GM21381 (cell line): ENCODE data around the gene KLHL41.

Experiments used
- ATAC-seq: cut with Tn5 transposase; IDR thresholded peaks from one replicate; pipeline ENCODE4 v1.9.1; 2021; ENCODE audit warnings: mild to moderate bottlenecking, moderate library complexity; ENCODE audit not compliant: unreplicated experiment

The KLHL41 gene

GRCh38 chr2:169509298-169509885 lies at the start of gene KLHL41:
Gene KLHL41, plus strand, starts transcription at chr2:169509702. Its CDS starts 77 bp downstream, at chr2:169509779.
- ATAC-seq: no peak

GRCh38 chr2:169461143-169461542 lies 48.4 kb upstream of the KLHL41 start:
- ATAC-seq: no peak

DNA sequence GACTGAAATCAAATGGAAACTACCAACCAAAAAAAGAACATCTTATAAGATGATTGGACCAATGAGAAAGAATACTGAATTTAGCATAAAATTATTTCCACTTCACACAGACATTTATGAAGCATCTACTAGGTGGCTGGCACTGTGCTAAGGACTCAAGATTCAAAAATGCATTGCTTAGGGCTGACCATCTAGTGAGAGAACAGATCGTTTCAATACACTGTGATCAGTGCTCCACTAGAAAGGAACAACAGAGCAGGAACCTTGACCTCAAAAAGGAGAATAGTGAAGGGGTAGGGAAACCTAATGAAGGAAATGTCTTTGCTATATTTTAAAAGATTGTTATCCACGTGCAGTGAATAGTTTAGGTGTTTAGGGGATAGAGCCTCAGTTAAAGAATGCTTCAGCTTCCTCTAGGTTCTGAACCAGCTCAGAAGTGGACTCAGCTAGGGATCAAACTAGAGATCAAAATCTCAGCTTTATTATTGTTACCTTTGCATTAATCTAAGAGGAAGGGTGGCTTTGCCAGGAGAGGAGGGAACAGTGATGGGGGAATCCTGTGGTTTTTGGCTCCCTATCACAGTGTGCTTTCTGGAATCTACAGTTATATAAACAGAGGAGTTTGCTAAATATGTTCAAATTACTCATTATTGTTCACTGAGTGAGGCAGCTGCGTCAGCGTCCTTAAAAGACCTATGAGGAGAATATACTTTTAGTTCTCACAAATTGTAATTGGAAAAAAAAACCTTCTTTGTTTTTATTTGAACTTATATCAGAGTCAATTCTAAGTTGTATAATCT lies 46.4 kb upstream of the KLHL41 start:
- ATAC-seq: no peak

- no peak for ATAC-seq
Observed at GRCh38 chr2:169464466-169464865, 45.0 kb upstream of the KLHL41 start.

- ATAC-seq: no peak
Observed at GRCh38 chr2:169464882-169465281, 44.6 kb upstream of the KLHL41 start.

- ATAC-seq: no peak
Observed at GRCh38 chr2:169468841-169469240, 40.7 kb upstream of the KLHL41 start.

- ATAC-seq: no peak
Observed at GRCh38 chr2:169469952-169470572, 39.4 kb upstream of the KLHL41 start.

- no peak for ATAC-seq
Observed at GRCh38 chr2:169472249-169472648, 37.3 kb upstream of the KLHL41 start.

- ATAC-seq: no peak
Observed at GRCh38 chr2:169476459-169476858, 33.0 kb upstream of the KLHL41 start.

DNA sequence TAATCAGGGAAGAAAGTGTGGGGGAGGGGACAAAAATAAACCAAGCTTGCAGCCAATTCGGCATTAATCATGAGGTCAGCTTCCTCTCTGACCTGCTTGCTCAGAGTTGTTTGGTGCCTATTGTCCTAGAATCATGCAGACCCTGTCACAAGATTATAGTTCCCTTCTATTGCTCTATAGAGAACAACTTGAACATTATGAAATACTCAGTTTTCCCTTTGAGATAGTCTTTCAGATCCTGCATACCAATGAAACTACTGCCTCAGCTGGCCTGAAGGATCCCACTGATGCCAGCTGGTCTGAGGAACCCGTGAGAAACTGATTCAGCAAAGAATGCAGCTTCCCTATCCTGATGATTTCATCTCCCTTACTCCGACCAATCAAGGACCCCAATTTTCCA lies 31.2 kb upstream of the KLHL41 start:
- ATAC-seq: no peak

DNA sequence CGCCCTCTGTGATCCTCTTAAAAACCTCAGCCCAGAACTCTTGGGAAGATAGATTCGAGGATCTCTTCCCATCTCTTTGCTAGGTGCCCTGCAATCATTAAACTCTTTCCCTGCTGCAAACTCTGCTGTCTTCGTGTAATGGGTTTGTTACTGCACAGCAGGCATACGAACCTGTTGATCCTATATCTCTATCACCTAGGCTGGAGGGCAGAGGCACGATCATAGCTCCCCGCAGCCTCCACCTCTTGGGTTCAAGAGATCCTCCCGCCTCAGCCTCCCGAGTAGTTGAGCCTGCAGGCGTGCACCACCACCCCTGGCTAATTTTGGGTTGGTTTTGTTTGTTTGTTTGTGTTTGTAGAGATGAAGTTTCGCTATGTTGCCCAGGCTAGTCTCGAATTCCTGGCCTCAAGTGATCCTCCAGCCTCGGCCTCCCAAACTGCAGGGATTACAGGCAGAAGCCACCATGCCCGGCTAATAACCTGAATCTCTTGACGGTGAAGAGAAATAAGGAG lies 30.7 kb upstream of the KLHL41 start:
- no peak for ATAC-seq

- peak; percentile 93 for ATAC-seq
Observed at GRCh38 chr2:169479257-169480078, 30.0 kb upstream of the KLHL41 start, which contains the start of gene BBS5. Gene BBS5, plus strand, starts transcription at chr2:169479494. Its CDS starts 60 bp downstream, at chr2:169479554.

- ATAC-seq: no peak
Observed at GRCh38 chr2:169480079-169480465, 29.4 kb upstream of the KLHL41 start.

GRCh38 chr2:169485650-169486138 lies 23.8 kb upstream of the KLHL41 start:
- no peak for ATAC-seq

DNA sequence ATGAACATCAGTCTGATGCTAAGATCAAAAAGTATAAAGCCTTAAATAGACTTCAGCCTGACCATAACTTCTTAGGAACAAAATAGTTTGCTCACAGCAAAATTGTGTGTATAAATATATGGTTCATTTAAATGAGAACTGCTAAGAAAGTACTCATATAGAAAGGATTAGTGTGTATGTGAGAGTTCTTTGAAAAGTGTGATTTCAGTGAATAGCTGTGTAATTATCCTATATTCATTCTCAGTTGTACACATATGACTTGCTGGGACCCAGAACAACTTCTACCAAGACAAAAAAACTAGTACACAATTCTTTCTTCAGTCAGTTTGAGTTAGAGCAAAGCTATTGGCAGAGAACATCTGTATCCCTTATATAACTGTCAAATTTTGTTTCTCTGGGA lies 23.0 kb upstream of the KLHL41 start:
- ATAC-seq: no peak

GRCh38 chr2:169490834-169491233 lies 18.7 kb upstream of the KLHL41 start:
- ATAC-seq: no peak

- no peak for ATAC-seq
Observed at GRCh38 chr2:169491378-169491777, 18.1 kb upstream of the KLHL41 start.

- no peak for ATAC-seq
Observed at GRCh38 chr2:169493360-169493759, 16.1 kb upstream of the KLHL41 start.

GRCh38 chr2:169495310-169495928 lies 14.1 kb upstream of the KLHL41 start:
- no peak for ATAC-seq

DNA sequence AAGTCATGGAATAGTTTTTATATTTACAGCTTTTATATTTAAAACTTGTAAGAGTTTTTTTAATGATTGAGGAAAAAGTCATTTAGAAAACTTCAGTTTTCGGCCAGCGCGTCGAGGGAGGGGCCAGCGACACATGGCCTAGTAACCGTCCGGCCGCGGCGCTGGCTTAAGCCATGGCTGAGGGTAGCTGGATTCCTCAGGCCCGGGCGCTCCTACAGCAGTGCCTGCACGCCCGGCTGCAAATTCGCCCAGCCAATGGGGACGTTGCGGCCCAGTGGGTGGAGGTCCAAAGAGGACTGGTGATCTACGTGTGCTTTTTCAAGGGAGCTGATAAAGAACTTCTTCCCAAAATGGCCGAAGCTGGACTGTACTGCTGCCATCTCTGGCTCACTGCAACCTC lies 4.9 kb upstream of the KLHL41 start:
- ATAC-seq: no peak
